ENCODE data around the gene ZNF48. TPM values are rescaled to one million over a fixed set of nuclear protein-coding genes. Genes with fewer than 3 reads are reported as not detected.

Gene ZNF48
- polyA plus RNA-seq, 1 donor: 6.4 TPM

DNA sequence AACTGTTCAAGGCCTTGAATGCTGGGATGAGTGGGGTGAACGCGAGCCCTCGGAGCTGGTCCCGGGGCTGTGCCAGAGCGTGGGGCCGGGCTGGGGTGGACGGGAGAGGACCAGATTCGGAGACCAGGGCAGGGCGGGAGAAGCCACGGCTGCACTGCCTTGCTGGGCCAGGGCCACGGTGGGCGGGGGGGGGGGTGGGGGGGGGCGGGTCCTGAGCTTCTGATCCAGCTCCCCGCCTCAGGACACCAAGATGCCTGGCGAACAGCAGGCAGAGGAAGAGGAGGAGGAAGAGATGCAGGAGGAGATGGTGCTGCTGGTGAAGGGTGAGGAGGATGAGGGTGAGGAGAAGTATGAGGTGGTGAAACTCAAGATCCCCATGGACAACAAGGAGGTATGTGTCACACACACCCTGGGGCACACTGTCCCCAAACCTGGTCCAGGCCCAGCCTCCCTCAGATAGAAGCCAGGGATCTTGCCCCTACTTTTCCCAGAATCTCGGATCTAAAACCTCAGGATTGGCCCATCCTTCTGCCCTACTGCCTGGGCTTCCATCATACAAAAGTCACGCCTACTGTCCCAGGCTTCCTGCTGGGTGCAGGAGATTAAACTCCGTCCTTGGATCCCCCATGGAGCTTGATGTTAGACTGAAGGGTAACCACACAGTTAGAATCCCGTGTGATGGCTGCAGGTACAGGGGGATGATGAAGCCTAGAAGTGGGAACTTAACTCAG, 12.7 kb downstream of the ZNF48 start:
- WGBS (ENCODE audit: insufficient coverage, low lambda C conversion rate): no CpG with 5 or more reads among the region's 19 CpGs

DNA sequence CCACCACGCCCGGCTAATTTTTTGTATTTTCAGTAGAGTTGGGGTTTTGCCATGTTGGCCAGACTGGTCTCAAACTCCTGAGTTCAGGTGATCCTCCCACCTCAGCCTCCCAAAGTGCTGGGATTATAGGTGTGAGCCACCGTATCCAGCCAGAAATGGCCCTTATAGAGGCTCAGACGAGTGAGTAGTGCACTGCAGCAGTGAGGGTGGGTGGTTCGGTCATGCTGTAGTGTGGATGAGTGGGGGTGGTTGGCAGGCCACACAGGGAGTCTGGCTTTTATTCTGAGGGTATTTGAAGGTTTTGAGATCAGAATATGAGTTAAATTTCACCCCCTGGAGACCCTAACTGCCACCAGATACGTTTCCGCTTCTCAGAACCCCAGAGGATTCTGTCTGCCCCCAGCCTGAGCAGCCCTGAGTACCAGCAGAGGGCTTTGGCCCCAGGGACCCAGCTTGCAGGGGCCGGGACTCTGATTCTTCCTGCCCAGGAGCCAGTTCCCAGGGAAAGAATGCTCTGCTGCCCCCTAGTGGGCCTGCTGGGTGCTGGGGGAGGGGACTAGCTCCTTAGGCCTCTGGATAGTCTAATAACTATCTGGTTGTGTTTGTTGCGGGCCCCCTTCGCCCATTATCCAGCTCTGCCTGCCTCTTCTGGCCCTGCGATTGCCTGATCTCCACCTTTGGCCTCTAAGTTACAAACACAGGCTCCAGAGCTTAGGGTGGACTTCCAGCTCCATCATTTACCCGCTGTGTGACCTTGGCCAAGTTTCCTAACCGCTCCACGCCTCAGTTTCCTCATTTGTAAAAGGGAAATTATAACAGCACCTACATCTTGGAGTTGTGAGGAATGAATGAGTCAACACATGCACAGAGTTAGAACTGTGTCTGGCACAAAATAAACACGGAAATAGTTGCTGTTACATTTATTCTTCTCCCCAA, 14.2 kb downstream of the ZNF48 start:
- DNase-seq: peak; percentile 80 to 85
- Histone ChIP-seq H3K4me1 (ENCODE audit: control insufficient read depth, insufficient read depth, low read length) (peaks cover 7% of the 10 kb centered on the region), H3K4me3 (ENCODE audit: low read length) (no peak overlapping the region), H3K27ac (ENCODE audit: low read length) (no peak overlapping the region), H3K9me3 (ENCODE audit: control insufficient read depth, low read depth, low read length) (no peaks in the 10 kb centered on the region), H3K36me3 (ENCODE audit: control insufficient read depth, insufficient read depth, low read length) (peaks cover 18% of the 10 kb centered on the region), H3K27me3 (ENCODE audit: control insufficient read depth, insufficient read depth, low read length) (no peaks in the 10 kb centered on the region)
- WGBS (ENCODE audit: insufficient coverage, low lambda C conversion rate): 100% methylated on average over 1 of the region's 15 CpGs

More for the DNA sequence above, 12.7 kb downstream of the ZNF48 start:
- no peaks in the 10 kb centered on the region for H3K9me3 ChIP-seq (ENCODE audit: control insufficient read depth, low read depth, low read length)
- no peak overlapping the region for H3K27ac ChIP-seq (ENCODE audit: low read length)
- peaks cover 7% of the 10 kb centered on the region for H3K4me1 ChIP-seq (ENCODE audit: control insufficient read depth, insufficient read depth, low read length)
- H3K27me3 ChIP-seq (ENCODE audit: control insufficient read depth, insufficient read depth, low read length): no peaks in the 10 kb centered on the region
- H3K4me3 ChIP-seq (ENCODE audit: low read length): peak overlapping the region; percentile 86
- peaks cover 11% of the 10 kb centered on the region for H3K36me3 ChIP-seq (ENCODE audit: control insufficient read depth, insufficient read depth, low read length)
- no peak for DNase-seq

DNA sequence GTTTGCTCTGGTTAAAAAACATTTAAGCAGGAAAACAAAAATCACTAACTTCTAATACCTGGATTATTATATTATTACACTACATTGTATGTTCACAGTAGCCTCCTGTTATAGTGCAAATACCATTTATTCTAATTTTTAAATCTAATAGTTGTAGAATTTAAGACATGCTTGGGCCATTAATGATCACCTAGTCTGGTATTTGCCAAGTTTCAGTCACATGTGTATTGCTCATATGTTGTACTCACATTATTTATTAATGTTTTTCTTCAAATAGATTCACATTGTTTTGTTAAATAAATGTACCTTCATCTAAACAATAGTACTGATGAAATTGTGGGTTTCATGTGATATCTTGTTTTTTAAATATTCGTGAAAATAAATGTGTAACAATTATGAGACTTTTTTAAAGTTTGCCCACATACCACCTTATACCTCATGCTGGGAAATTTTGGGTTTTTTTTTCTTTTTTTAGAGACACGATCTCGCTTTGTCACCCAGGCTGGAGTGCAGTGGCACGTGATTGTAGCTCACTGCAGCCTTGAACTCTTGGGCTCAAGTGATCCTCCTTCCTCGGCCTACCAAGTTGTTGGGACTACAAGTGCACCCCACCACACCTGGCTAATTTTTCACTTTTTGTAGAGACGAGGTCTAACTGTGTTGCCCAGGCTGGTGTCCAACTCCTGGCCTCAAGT, 18.0 kb downstream of the ZNF48 start:
- Histone ChIP-seq H3K4me3 (ENCODE audit: low read length) (no peak overlapping the region), H3K9me3 (ENCODE audit: control insufficient read depth, low read depth, low read length) (no peaks in the 10 kb centered on the region), H3K4me1 (ENCODE audit: control insufficient read depth, insufficient read depth, low read length) (peaks cover 8% of the 10 kb centered on the region), H3K36me3 (ENCODE audit: control insufficient read depth, insufficient read depth, low read length) (peaks cover 18% of the 10 kb centered on the region), H3K27ac (ENCODE audit: low read length) (no peak overlapping the region), H3K27me3 (ENCODE audit: control insufficient read depth, insufficient read depth, low read length) (no peaks in the 10 kb centered on the region)
- WGBS (ENCODE audit: insufficient coverage, low lambda C conversion rate): 100% methylated on average over 2 of the region's 6 CpGs
- no peak for DNase-seq

DNA sequence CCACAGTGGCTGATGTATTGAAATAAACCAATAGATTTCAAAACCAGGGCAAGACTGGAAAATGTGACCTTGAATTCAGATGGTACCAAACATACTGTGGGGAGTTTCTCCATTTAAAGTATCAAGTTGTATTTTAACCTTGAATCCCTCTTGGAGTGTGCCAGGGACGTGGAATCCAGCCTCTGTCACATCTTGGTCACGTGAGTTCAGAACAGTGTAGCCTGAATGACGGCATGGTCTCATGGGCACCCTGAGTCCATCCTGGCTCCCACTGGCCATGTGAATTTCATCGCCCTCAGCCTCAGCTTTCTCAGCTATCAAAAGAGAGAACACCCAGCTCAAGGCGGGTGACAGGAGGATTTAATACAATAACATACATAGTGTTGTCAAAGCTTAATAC, 18.9 kb downstream of the ZNF48 start:
- Histone ChIP-seq H3K4me3 (ENCODE audit: low read length) (no peak overlapping the region), H3K9me3 (ENCODE audit: control insufficient read depth, low read depth, low read length) (no peaks in the 10 kb centered on the region), H3K27ac (ENCODE audit: low read length) (no peak overlapping the region), H3K4me1 (ENCODE audit: control insufficient read depth, insufficient read depth, low read length) (peaks cover 9% of the 10 kb centered on the region), H3K27me3 (ENCODE audit: control insufficient read depth, insufficient read depth, low read length) (no peaks in the 10 kb centered on the region), H3K36me3 (ENCODE audit: control insufficient read depth, insufficient read depth, low read length) (peaks cover 18% of the 10 kb centered on the region)
- no CpG with 5 or more reads among the region's 5 CpGs for WGBS (ENCODE audit: insufficient coverage, low lambda C conversion rate)
- no peak for DNase-seq

DNA sequence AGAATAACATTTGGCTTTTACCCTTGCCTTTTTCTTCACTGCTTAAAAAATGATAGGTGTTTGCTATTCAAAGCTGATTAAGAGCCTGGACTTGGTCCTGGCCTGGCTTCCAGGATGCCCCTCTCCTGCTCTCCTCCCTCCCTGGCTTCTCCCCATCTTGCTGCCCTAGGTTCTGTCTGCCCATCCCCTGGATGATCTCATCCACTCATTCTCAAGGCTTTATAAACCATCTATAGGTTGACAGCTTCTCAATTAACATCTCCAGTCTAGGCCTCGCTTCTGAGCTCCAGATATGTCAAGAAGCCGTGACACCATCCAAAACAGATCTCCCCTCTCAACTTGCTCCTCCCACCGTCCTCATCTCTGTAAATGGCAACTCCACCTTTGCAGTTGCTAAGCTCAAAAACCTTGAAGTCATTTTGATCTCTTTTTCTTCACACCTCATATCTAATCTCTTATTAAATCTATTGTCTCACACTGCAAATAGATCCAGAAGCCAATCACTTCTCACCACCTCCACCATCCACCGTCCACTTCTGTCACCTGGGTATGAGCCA, 20.9 kb downstream of the ZNF48 start:
- DNase-seq: no peak
- WGBS (ENCODE audit: insufficient coverage, low lambda C conversion rate): no CpG with 5 or more reads among the region's 4 CpGs

DNA sequence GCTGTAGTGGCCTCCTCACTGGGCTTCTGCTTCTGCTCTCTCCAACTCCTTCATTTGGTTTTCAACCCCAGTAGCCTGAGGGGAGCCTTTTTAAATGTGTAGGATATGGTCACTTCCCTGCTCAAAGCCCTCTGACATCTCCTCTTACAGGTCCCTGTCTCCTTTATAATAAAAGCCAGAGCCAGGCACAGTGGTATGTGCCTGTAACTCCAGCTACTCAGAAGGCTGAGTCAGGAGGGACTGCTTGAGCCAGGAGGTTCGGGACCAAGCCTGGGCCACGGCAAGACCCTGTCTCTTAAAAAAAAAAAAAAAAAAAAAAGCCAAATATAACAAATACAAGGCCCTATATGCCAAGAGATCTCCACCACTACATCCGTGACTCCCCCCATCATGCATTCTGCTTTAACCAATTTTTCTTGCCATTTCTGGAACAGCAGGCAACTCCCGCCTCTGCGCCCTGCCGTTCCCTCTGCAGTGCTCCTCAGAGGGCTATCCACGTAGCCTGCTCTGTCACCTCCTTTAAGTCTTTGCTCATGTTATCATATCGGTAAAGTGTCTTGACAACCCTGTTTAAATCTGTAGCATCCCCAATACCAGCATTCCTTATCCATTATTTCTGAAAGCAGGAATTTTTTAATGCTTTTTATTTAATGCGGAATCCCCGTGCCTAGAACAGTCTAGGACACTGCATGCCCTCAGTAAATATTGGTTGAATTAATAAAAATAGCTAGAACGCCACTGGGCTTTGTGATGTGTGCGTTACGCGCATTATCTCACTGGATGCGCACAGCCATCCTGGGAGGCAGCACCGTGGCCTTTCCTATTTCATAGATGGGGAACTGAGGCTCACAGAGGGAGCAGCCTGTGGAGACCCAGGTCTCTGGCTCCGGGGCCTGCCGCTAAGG, 21.7 kb downstream of the ZNF48 start:
- H3K9me3 ChIP-seq (ENCODE audit: control insufficient read depth, low read depth, low read length): no peaks in the 10 kb centered on the region

More for the DNA sequence above, 20.9 kb downstream of the ZNF48 start:
- H3K4me1 ChIP-seq (ENCODE audit: control insufficient read depth, insufficient read depth, low read length): peaks cover 7% of the 10 kb centered on the region
- peaks cover 24% of the 10 kb centered on the region for H3K36me3 ChIP-seq (ENCODE audit: control insufficient read depth, insufficient read depth, low read length)
- no peak overlapping the region for H3K27ac ChIP-seq (ENCODE audit: low read length)
- no peaks in the 10 kb centered on the region for H3K9me3 ChIP-seq (ENCODE audit: control insufficient read depth, low read depth, low read length)
- H3K27me3 ChIP-seq (ENCODE audit: control insufficient read depth, insufficient read depth, low read length): no peaks in the 10 kb centered on the region
- no peak overlapping the region for H3K4me3 ChIP-seq (ENCODE audit: low read length)

DNA sequence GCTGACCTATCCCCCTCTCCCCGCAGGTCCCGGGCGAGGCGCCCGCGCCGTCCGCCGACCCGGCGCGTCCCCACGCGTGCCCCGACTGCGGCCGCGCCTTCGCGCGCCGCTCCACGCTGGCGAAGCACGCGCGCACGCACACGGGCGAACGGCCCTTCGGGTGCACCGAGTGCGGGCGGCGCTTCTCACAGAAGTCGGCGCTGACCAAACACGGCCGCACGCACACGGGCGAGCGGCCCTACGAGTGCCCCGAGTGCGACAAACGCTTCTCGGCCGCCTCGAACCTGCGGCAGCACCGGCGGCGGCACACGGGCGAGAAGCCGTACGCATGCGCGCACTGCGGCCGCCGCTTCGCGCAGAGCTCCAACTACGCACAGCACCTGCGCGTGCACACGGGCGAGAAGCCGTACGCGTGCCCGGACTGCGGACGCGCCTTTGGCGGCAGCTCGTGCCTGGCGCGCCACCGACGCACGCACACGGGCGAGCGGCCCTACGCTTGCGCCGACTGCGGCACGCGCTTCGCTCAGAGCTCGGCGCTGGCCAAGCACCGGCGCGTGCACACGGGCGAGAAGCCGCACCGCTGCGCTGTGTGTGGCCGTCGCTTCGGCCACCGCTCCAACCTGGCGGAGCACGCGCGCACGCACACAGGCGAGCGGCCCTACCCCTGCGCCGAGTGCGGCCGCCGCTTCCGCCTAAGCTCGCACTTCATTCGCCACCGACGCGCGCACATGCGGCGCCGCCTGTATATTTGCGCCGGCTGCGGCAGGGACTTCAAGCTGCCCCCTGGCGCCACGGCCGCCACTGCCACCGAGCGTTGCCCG, 22.5 kb downstream of the ZNF48 start:
- Histone ChIP-seq H3K4me3 (ENCODE audit: low read length) (peak overlapping the region; percentile 54), H3K9me3 (ENCODE audit: control insufficient read depth, low read depth, low read length) (no peaks in the 10 kb centered on the region)
- WGBS (ENCODE audit: insufficient coverage, low lambda C conversion rate): no CpG with 5 or more reads among the region's 140 CpGs

More for the DNA sequence above, 21.7 kb downstream of the ZNF48 start:
- Histone ChIP-seq H3K27me3 (ENCODE audit: control insufficient read depth, insufficient read depth, low read length) (no peaks in the 10 kb centered on the region), H3K27ac (ENCODE audit: low read length) (peak overlapping the region; percentile 78), H3K4me1 (ENCODE audit: control insufficient read depth, insufficient read depth, low read length) (peaks cover 7% of the 10 kb centered on the region), H3K36me3 (ENCODE audit: control insufficient read depth, insufficient read depth, low read length) (peaks cover 19% of the 10 kb centered on the region), H3K4me3 (ENCODE audit: low read length) (peak overlapping the region; percentile 54)
- DNase-seq: no peak
- WGBS (ENCODE audit: insufficient coverage, low lambda C conversion rate): 95% methylated on average over 3 of the region's 18 CpGs

DNA sequence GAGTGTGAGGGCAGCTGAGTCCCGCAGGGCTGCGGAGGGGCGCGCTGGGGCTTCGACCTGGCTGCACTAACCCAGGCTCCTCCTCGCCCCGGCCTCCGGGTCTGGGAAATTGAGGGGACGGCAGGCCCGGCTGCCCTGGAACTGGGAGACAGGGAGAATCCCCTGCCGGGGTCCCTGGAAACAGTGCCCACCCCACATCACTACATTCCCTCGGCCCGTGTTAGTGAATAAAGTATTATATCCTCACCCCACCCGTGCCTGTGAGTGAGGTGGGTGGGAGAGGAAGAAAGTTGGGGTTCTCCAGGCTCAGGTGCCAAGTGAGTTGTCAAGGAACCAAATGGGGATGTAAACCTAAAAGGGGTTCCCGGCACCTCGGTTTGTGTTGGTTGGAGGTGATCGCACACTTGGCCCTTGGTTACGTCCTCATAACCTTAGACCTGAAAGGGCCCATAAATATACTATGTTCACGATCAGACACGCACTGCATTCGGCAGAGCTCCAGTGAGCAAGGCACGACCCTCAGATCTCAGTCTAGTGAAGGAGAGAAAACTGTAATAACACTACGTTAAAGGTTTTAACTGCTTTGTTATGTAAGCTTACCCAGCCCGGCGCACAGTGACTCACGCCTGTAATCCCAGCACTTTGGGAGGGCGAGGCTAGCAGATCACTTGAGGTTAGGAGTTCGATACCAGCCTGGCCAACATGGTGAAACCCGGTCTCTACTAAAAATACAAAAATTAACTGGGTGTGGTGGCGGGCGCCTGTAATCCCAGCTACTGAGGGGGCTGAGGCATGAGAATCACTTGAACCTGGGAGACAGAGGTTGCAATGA, 23.3 kb downstream of the ZNF48 start:
- H3K27ac ChIP-seq (ENCODE audit: low read length): peak overlapping the region; percentile 78
- H3K9me3 ChIP-seq (ENCODE audit: control insufficient read depth, low read depth, low read length): no peaks in the 10 kb centered on the region
- 100% methylated on average over 1 of the region's 31 CpGs for whole genome bisulfite sequencing (ENCODE audit: insufficient coverage, low lambda C conversion rate)
- peaks cover 7% of the 10 kb centered on the region for H3K4me1 ChIP-seq (ENCODE audit: control insufficient read depth, insufficient read depth, low read length)
- peak overlapping the region; percentile 49 for H3K4me3 ChIP-seq (ENCODE audit: low read length)
- no peaks in the 10 kb centered on the region for H3K27me3 ChIP-seq (ENCODE audit: control insufficient read depth, insufficient read depth, low read length)
- no peak for DNase-seq
- peaks cover 23% of the 10 kb centered on the region for H3K36me3 ChIP-seq (ENCODE audit: control insufficient read depth, insufficient read depth, low read length)

More for the DNA sequence above, 22.5 kb downstream of the ZNF48 start:
- peak overlapping the region; percentile 78 for H3K27ac ChIP-seq (ENCODE audit: low read length)
- H3K4me1 ChIP-seq (ENCODE audit: control insufficient read depth, insufficient read depth, low read length): peaks cover 7% of the 10 kb centered on the region
- no peaks in the 10 kb centered on the region for H3K27me3 ChIP-seq (ENCODE audit: control insufficient read depth, insufficient read depth, low read length)
- H3K36me3 ChIP-seq (ENCODE audit: control insufficient read depth, insufficient read depth, low read length): peaks cover 22% of the 10 kb centered on the region
- peak; percentile 96 to 97 for DNase-seq

Measured in large intestine (tissue), 3 donors.